A673 (cell line): Measurements from ENCODE around the gene RFX5. TPM values are rescaled to one million over a fixed set of nuclear protein-coding genes. Genes with fewer than 3 reads are reported as not detected.

Source experiments
- BruUV-seq: library from RNA; stranded (reverse); fragments of 400-500 nt; replicated peaks from 2 replicates; lab custom pipeline; 2021; lab: Mats Ljungman, UMichigan
- CTCF ChIA-PET: fragments of 300-600 bp; sonication (Branson Sonifier 250); formaldehyde crosslinking; loops from one replicate; lab custom pipeline; 2022; ENCODE audit warnings: antibody characterized with exemption; lab: Charles Lee
- POLR2A ChIA-PET: fragments of 300-600 bp; sonication (Branson Sonifier 250); formaldehyde crosslinking; loops from one replicate; lab custom pipeline; 2022; ENCODE audit warnings: antibody characterized with exemption; ENCODE audit not compliant: low non-redundant PET; lab: Charles Lee
- DNase-seq: peaks from one replicate; pipeline ENCODE4 v3.0.0-alpha.2; 2015; ENCODE audit warnings: low spot score
- H3K27ac ChIP-seq: fragments of 200-600 bp; sonication (generic); 2 replicates; pipeline ENCODE4 v1.5.1; 2016; ENCODE audit warnings: mixed run types, low read depth, mild to moderate bottlenecking, mixed read lengths, antibody characterized with exemption, low read length; ENCODE audit not compliant: poor library complexity, severe bottlenecking
- H3K27me3 ChIP-seq: fragments of 200-600 bp; sonication (generic); replicated peaks from 2 replicates; pipeline ENCODE4 v1.6.1; 2017; ENCODE audit warnings: mixed run types, low read depth, mild to moderate bottlenecking, mixed read lengths, antibody characterized with exemption, low read length; ENCODE audit not compliant: insufficient read depth, poor library complexity
- H3K36me3 ChIP-seq: fragments of 200-600 bp; sonication (generic); 2 replicates; pipeline ENCODE4 v1.6.1; 2016; ENCODE audit warnings: mixed run types, mild to moderate bottlenecking, mixed read lengths, antibody characterized with exemption, low read length; ENCODE audit not compliant: insufficient read depth, poor library complexity, severe bottlenecking
- H3K4me1 ChIP-seq: fragments of 200-600 bp; sonication (generic); 2 replicates; pipeline ENCODE4 v1.6.1; 2017; ENCODE audit warnings: mixed run types, mild to moderate bottlenecking, mixed read lengths, antibody characterized with exemption, low read length; ENCODE audit not compliant: insufficient read depth, poor library complexity, severe bottlenecking
- H3K4me3 ChIP-seq: fragments of 200-600 bp; sonication (generic); 2 replicates; pipeline ENCODE4 v1.5.1; 2016; ENCODE audit warnings: low read depth, mixed run types, mild to moderate bottlenecking, mixed read lengths, low read length; ENCODE audit not compliant: poor library complexity, severe bottlenecking
- H3K9me3 ChIP-seq: fragments of 200-600 bp; sonication (generic); 2 replicates; pipeline ENCODE4 v1.6.1; 2016; ENCODE audit warnings: mixed run types, low read depth, mild to moderate bottlenecking, mixed read lengths, antibody characterized with exemption, low read length; ENCODE audit not compliant: poor library complexity, severe bottlenecking
- CTCF ChIP-seq: fragments of 300-800, 200-600 bp; sonication (generic); conservative IDR thresholded peaks from 2 replicates; pipeline ENCODE4 v1.5.1; 2017; ENCODE audit warnings: low read depth, mild to moderate bottlenecking, antibody characterized with exemption, low read length, moderate library complexity, mixed read lengths
- EZH2 ChIP-seq: fragments of 200-600 bp; sonication (generic); IDR thresholded peaks from 2 replicates; pipeline ENCODE4 v1.6.1; 2017; ENCODE audit warnings: borderline replicate concordance, low read depth, mild to moderate bottlenecking, mixed read lengths, antibody characterized with exemption, low read length; ENCODE audit not compliant: poor library complexity, severe bottlenecking
- intact Hi-C: fragments of 100-400 bp; cut with micrococcal nuclease; formaldehyde crosslinking; loops from one replicate; pipeline ENCODE4 v1.10.0; 2022; ENCODE audit not compliant: unreplicated experiment
- total RNA-seq: library from RNA; stranded (reverse); gene quantifications from 2 replicates; pipeline ENCODE4 v1.2.3, GENCODE V29; 2021

Gene RFX5
- total RNA-seq, 1 experiment from 2014 or later, result 49.0 TPM

- TF ChIP-seq CTCF, result no peak
- TF ChIP-seq EZH2, result no peak
- Histone ChIP-seq H3K9me3 (no peaks in the 10 kb centered on the region), H3K27me3 (no peaks in the 10 kb centered on the region), H3K36me3 (no peaks in the 10 kb centered on the region), H3K4me1 (peaks cover 30% of the 10 kb centered on the region), H3K27ac (peak within 1 kb of the TSS; percentile 65), H3K4me3 (no peak within 1 kb of the TSS)
- BruUV-seq, result no TSS peak
- CTCF ChIA-PET, result no interaction called here
- intact Hi-C loops, result no loop called here
- POLR2A ChIA-PET, result interaction anchor here (0.8 kb wide), 1 partner anchor 329 kb away, joined by 3 read pairs; no protein-coding TSS in a partner anchor
- no peak for DNase-seq
These were observed 25.2 kb upstream of the RFX5 start, which contains the start of gene SELENBP1 for GRCh38 chr1:151372058-151372934. Gene SELENBP1, minus strand, starts transcription at chr1:151372705. Its CDS starts 64 bp downstream, at chr1:151372641.

- BruUV-seq, result no TSS peak
- H3K4me1 ChIP-seq, result peaks cover 30% of the 10 kb centered on the region
- H3K9me3 ChIP-seq, result no peaks in the 10 kb centered on the region
- ChIA-PET POLR2A (interaction anchor here (0.8 kb wide), 1 partner anchor 328 kb away, joined by 3 read pairs; no protein-coding TSS in a partner anchor), CTCF (no interaction called here)
- no peaks in the 10 kb centered on the region for H3K27me3 ChIP-seq
- DNase-seq, result peak; percentile 73
- H3K36me3 ChIP-seq, result no peaks in the 10 kb centered on the region
- TF ChIP-seq CTCF (no peak), EZH2 (no peak)
- no peak overlapping the region for H3K4me3 ChIP-seq
- intact Hi-C loops, result no loop called here
- no peak overlapping the region for H3K27ac ChIP-seq
These were observed 24.5 kb upstream of the RFX5 start for GRCh38 chr1:151371370-151372057.

- Histone ChIP-seq H3K27ac (peak overlapping the region; percentile 22), H3K4me3 (no peak overlapping the region), H3K9me3 (no peaks in the 10 kb centered on the region), H3K27me3 (no peaks in the 10 kb centered on the region), H3K36me3 (no peaks in the 10 kb centered on the region), H3K4me1 (peaks cover 30% of the 10 kb centered on the region)
- intact Hi-C loops, result no loop called here
- BruUV-seq, result no TSS peak
- peak; percentile 34 for DNase-seq
- TF ChIP-seq EZH2, result no peak
- TF ChIP-seq CTCF, result no peak
- POLR2A ChIA-PET, result no interaction called here
- CTCF ChIA-PET, result no interaction called here
These were observed 23.3 kb upstream of the RFX5 start for GRCh38 chr1:151370211-151370911.
